Adrenal gland (tissue), 12 donors: ENCODE measurements around the gene PRDM11. TPM values are rescaled to one million over a fixed set of nuclear protein-coding genes. Genes with fewer than 3 reads are reported as not detected.

Experiments
- DNase-seq, 7 donors: peaks; one replicate each; pipeline ENCODE4 v3.0.0-alpha.2; 2019 to 2020
- H3K27ac ChIP-seq, 5 donors: fragments of 200-600 bp; sonication (generic) in 4 of 5; 1 replicate in 3 of 5; 2 replicates in 2 of 5; pipeline versions ENCODE4 v1.5.1 to v1.8.0; 2016 to 2020; ENCODE audit warnings: mild to moderate bottlenecking in 1 of 5
- H3K27me3 ChIP-seq: fragments of 200-600 bp; 2 replicates; pipeline ENCODE4 v1.8.0; 2021
- H3K36me3 ChIP-seq, 2 donors: fragments of 200-600 bp; replicated peaks in 1 of 2; 1 replicate in 1 of 2; 2 replicates in 1 of 2; pipeline versions ENCODE4 v1.5.1 to v1.8.0; 2018 to 2022
- H3K4me1 ChIP-seq, 2 donors: fragments of 200-600 bp; replicated peaks in 1 of 2; 1 replicate in 1 of 2; 2 replicates in 1 of 2; pipeline versions ENCODE4 v1.5.1 to v1.8.0; 2018 to 2021
- H3K4me3 ChIP-seq, 4 donors: fragments of 200-600 bp; sonication (generic) in 3 of 4; one replicate each; pipeline ENCODE4 v1.5.1; 2016 to 2018
- H3K9me3 ChIP-seq, 3 donors: fragments of 200-600 bp; sonication (generic) in 1 of 3; replicated peaks in 1 of 3; 1 replicate in 2 of 3; 2 replicates in 1 of 3; pipeline versions ENCODE4 v1.5.1 to v1.8.0; 2016 to 2021
- POLR2A ChIP-seq, 2 donors: fragments of 450-650 bp; IDR thresholded peaks; one replicate each; pipeline ENCODE4 v1.6.1; 2017; ENCODE audit warnings: antibody characterized with exemption in 2 of 2, mild to moderate bottlenecking in 2 of 2, moderate library complexity in 1 of 2
- WGBS, 4 donors: extraction: QIAGEN DNeasy Blood & Tissue Kit in 2 of 4; methylation state at CpG; one replicate each; pipeline versions ENCODE4 v1.1.5 to v1.1.7; 2013 to 2017; 5-methylcytosine and 5-hydroxymethylcytosine counted together
- intact Hi-C, 2 donors: fragments of 100-400 bp; cut with DNase I; formaldehyde crosslinking; loops; one replicate each; pipeline versions ENCODE4 v1.14.1 to v1.15.0; 2022 to 2023
- polyA plus RNA-seq, 3 donors: library from polyadenylated mRNA; stranded (reverse); fragments of 200-250 nt in 2 of 3; fragments of 350-450 nt in 1 of 3; fragmentation: Illumina TruSeq in 1 of 3; extraction: RNeasy Lipid Tissue Mini Kit (QIAGEN cat#74804) in 1 of 3; gene quantifications; one replicate each; pipeline ENCODE4 v1.2.3, GENCODE V29; 2013 to 2014
- total RNA-seq, 9 donors: library from RNA; depleted of rRNA in 4 of 9; stranded (reverse); fragments of >200 nt in 4 of 9; fragments of 120-200 nt in 1 of 9; fragmentation: NEBNext Ultra II Directional in 1 of 9; extraction: Animal tissue kit (Norgen Biotek cat#: 25700) in 1 of 9; gene quantifications; one replicate each; pipeline versions ENCODE4 v1.1.0 to v1.2.4, GENCODE V29; 2013 to 2023
- TF ChIP-seq, protein P1 (sequence below), 6 experiments: fragments of 450-650 bp in 4 of 6; fragments of 200-600 bp in 2 of 6; sonication (generic) in 1 of 6; IDR thresholded peaks; 1 replicate in 5 of 6; 2 replicates in 1 of 6; pipeline versions ENCODE4 v1.5.1 to v1.8.0; 2016 to 2021; ENCODE audit warnings: antibody characterized with exemption in 6 of 6, mild to moderate bottlenecking in 2 of 6, moderate library complexity in 1 of 6
- donor health status: healthy with polysubstance abuse.
- donor health status: Bipolar disorder and iron deficiency.
- donor health status: DM: yes; HTN: yes; CAD: no.
- donor health status: DM: no; HTN: no; CAD: no.
- donor health status: DM: no; HTN: no; CAD: no.
- donor health status: DM: yes; HTN: yes; CAD: no.

Gene PRDM11
- total and polyA plus RNA-seq, 12 donors: 3.3 to 16.9 (median 11.9) TPM

DNA sequence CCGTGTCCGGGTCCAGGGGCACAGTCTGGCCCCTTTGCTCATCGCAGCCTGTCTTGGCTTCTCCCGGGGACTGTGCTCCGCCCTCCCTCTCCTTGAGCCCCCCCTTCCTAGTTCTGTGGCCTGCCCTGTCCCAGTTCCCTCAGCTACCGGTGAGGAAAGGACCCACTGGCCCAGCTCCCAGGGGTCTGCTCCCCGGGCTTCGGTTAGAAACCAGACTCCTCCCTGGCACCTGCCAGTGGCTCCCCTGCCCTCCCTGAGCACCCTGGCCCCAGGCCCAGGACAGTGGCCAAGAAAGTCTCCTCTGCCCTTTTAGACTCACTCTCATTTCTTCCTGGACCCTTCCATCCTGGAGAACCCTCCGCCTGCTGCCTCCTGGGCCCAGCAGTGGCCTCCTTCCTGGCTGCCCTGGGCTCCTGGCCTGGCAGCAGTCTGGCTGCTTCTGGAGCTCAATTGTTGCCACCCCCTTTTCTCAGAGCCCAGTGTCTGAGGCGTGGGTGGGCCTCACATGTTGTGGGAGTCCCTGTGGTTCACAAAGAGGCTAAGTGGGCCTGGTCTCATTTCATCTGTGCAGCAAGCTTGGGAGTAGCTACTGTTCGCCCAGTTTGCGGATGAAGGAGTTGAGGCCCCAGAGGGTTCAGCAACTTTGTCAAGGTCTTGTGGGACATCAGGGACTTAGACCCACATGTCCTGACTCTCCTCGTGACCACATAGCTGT, 12.6 kb downstream of the PRDM11 start:
- Histone ChIP-seq H3K4me3 (no peak overlapping the region), H3K9me3 (no peaks in the 10 kb centered on the region), H3K27ac (peak overlapping the region in 2 of 5 donors; percentile 59 to 75), H3K27me3 (no peaks in the 10 kb centered on the region), H3K36me3 (no peaks in the 10 kb centered on the region), H3K4me1 (peaks cover 19 to 67% of the 10 kb centered on the region in 2 donors)
- intact Hi-C loops: no loop called here
- no peak for TF ChIP-seq POLR2A (IDR thresholded peaks at IDR 0.05)
- TF ChIP-seq, protein P1, sequence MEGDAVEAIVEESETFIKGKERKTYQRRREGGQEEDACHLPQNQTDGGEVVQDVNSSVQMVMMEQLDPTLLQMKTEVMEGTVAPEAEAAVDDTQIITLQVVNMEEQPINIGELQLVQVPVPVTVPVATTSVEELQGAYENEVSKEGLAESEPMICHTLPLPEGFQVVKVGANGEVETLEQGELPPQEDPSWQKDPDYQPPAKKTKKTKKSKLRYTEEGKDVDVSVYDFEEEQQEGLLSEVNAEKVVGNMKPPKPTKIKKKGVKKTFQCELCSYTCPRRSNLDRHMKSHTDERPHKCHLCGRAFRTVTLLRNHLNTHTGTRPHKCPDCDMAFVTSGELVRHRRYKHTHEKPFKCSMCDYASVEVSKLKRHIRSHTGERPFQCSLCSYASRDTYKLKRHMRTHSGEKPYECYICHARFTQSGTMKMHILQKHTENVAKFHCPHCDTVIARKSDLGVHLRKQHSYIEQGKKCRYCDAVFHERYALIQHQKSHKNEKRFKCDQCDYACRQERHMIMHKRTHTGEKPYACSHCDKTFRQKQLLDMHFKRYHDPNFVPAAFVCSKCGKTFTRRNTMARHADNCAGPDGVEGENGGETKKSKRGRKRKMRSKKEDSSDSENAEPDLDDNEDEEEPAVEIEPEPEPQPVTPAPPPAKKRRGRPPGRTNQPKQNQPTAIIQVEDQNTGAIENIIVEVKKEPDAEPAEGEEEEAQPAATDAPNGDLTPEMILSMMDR (IDR thresholded peaks at IDR 0.05): no peak
- peak in 2 of 7 donors; percentile 17 to 46 for DNase-seq
- WGBS, 4 donors: 53 to 66% (median 59%) methylated on average over 8 to 13 of the region's 13 CpGs

GRCh38 chr11:45159781-45160365, 13.4 kb downstream of the PRDM11 start:
- Histone ChIP-seq H3K9me3 (no peaks in the 10 kb centered on the region), H3K4me1 (peaks cover 19 to 62% of the 10 kb centered on the region in 2 donors), H3K27me3 (no peaks in the 10 kb centered on the region), H3K4me3 (no peak overlapping the region), H3K36me3 (no peaks in the 10 kb centered on the region), H3K27ac (peak overlapping the region in 2 of 5 donors; percentile 59 to 75)
- 67 to 93% (median 88%) methylated on average over 3 of the region's 3 CpGs for WGBS, 4 donors
- TF ChIP-seq, protein P1 (IDR thresholded peaks at IDR 0.05): no peak
- TF ChIP-seq POLR2A (IDR thresholded peaks at IDR 0.05): no peak
- intact Hi-C loops: no loop called here
- peak in 1 of 7 donors; percentile 36 for DNase-seq

- WGBS, 4 donors: 16 to 42% (median 29%) methylated on average over 7 to 23 of the region's 23 CpGs
- intact Hi-C loops: no loop called here
- H3K4me1 ChIP-seq: peaks cover 19 to 49% of the 10 kb centered on the region in 2 donors
- TF ChIP-seq, protein P1 (IDR thresholded peaks at IDR 0.05): no peak
- no peak for TF ChIP-seq POLR2A (IDR thresholded peaks at IDR 0.05)
- no peaks in the 10 kb centered on the region for H3K36me3 ChIP-seq
- no peaks in the 10 kb centered on the region for H3K9me3 ChIP-seq
- H3K27ac ChIP-seq: peak overlapping the region in 3 of 5 donors; percentile 43 to 67 (median 56)
- no peaks in the 10 kb centered on the region for H3K27me3 ChIP-seq
- no peak overlapping the region for H3K4me3 ChIP-seq
- peak; percentile 46 to 89 (median 81) for DNase-seq
Measured at GRCh38 chr11:45161252-45162063, 15.0 kb downstream of the PRDM11 start.

GRCh38 chr11:45162064-45162375, 15.6 kb downstream of the PRDM11 start:
- intact Hi-C loops: no loop called here
- peaks cover 19 to 49% of the 10 kb centered on the region in 2 donors for H3K4me1 ChIP-seq
- DNase-seq: no peak
- H3K9me3 ChIP-seq: no peaks in the 10 kb centered on the region
- H3K36me3 ChIP-seq: no peaks in the 10 kb centered on the region
- 33 to 75% (median 69%) methylated on average over 1 to 3 of the region's 3 CpGs; no CpG with 5 or more reads in 1 of the 4 donors for WGBS, 4 donors
- TF ChIP-seq, protein P1 (IDR thresholded peaks at IDR 0.05): no peak
- no peak for TF ChIP-seq POLR2A (IDR thresholded peaks at IDR 0.05)
- H3K27ac ChIP-seq: peak overlapping the region in 3 of 5 donors; percentile 43 to 67 (median 56)
- no peaks in the 10 kb centered on the region for H3K27me3 ChIP-seq
- no peak overlapping the region for H3K4me3 ChIP-seq
